ENCODE data around the gene SPATA9. TPM values are rescaled to one million over a fixed set of nuclear protein-coding genes. Genes with fewer than 3 reads are reported as not detected.
A peak's percentile ranks its signal among the peaks of the same experiment; 100 is the strongest.

SPATA9 gene
- total RNA-seq, 1 donor from 2014 or later = not detected

DNA sequence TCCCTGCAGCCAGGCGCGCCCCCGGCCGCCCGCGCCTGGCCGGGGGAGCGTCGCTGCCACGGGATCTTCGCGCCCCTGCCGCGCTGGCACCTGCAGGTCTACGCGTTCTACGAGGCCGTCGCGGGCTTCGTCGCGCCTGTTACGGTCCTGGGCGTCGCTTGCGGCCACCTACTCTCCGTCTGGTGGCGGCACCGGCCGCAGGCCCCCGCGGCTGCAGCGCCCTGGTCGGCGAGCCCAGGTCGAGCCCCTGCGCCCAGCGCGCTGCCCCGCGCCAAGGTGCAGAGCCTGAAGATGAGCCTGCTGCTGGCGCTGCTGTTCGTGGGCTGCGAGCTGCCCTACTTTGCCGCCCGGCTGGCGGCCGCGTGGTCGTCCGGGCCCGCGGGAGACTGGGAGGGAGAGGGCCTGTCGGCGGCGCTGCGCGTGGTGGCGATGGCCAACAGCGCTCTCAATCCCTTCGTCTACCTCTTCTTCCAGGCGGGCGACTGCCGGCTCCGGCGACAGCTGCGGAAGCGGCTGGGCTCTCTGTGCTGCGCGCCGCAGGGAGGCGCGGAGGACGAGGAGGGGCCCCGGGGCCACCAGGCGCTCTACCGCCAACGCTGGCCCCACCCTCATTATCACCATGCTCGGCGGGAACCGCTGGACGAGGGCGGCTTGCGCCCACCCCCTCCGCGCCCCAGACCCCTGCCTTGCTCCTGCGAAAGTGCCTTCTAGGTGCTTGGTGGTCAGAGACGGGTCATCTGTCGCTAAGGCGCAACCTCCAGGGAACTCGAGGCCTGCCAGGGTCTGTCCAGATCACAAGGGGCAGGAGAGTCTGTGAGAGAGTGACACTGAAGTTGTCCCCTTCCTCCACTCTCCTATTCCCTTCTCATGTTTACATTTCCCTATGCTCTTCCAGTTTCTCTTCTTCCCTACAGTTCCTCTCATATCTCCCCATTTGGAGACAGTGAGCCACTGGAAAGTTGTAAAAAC, 61.6 kb downstream of the SPATA9 start:
- TF ChIP-seq, protein P1, sequence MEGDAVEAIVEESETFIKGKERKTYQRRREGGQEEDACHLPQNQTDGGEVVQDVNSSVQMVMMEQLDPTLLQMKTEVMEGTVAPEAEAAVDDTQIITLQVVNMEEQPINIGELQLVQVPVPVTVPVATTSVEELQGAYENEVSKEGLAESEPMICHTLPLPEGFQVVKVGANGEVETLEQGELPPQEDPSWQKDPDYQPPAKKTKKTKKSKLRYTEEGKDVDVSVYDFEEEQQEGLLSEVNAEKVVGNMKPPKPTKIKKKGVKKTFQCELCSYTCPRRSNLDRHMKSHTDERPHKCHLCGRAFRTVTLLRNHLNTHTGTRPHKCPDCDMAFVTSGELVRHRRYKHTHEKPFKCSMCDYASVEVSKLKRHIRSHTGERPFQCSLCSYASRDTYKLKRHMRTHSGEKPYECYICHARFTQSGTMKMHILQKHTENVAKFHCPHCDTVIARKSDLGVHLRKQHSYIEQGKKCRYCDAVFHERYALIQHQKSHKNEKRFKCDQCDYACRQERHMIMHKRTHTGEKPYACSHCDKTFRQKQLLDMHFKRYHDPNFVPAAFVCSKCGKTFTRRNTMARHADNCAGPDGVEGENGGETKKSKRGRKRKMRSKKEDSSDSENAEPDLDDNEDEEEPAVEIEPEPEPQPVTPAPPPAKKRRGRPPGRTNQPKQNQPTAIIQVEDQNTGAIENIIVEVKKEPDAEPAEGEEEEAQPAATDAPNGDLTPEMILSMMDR (IDR thresholded peaks at IDR 0.05) = no peak
- Histone ChIP-seq H3K9me3 (no peaks in the 10 kb centered on the region), H3K36me3 (no peaks in the 10 kb centered on the region), H3K4me3 (peak overlapping the region; percentile 71 to 73), H3K27me3 (no peaks in the 10 kb centered on the region), H3K27ac (peak overlapping the region in 1 of 2 donors; percentile 0), H3K4me1 (peaks cover 3 to 8% of the 10 kb centered on the region in 2 donors)
- peak in 1 of 2 donors; percentile 66 for DNase-seq (ENCODE audit: low spot score in 2 of 2)
- intact Hi-C loops (cut with DNase I) = loop anchor here (2.0 kb wide), 1 partner anchor 26 kb away; the partner anchor contains the start of gene RFESD

DNA sequence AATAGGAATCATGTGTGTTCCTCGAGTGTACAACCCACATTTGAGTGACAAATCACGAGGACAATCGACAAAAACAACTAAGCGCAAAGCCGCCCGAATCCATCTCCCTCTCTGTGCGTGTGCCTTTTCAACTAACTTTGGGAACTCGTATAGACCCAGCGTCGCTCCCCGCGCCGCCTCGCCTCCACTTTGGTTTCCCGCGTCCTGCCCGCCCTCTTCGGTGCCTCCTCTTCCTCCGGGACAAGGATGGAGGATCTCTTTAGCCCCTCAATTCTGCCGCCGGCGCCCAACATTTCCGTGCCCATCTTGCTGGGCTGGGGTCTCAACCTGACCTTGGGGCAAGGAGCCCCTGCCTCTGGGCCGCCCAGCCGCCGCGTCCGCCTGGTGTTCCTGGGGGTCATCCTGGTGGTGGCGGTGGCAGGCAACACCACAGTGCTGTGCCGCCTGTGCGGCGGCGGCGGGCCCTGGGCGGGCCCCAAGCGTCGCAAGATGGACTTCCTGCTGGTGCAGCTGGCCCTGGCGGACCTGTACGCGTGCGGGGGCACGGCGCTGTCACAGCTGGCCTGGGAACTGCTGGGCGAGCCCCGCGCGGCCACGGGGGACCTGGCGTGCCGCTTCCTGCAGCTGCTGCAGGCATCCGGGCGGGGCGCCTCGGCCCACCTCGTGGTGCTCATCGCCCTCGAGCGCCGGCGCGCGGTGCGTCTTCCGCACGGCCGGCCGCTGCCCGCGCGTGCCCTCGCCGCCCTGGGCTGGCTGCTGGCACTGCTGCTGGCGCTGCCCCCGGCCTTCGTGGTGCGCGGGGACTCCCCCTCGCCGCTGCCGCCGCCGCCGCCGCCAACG, 62.5 kb downstream of the SPATA9 start, which contains the start of gene GPR150:
GPR150 (plus strand) TSS at position 58 of the 840 bp plus-strand sequence; CDS start at position 247, 189 bp downstream.
- H3K4me3 ChIP-seq = peak within 1 kb of the TSS; percentile 71 to 73
- no peak within 1 kb of the TSS for H3K27ac ChIP-seq
- H3K9me3 ChIP-seq = no peaks in the 10 kb centered on the region
- peaks cover 3 to 8% of the 10 kb centered on the region in 2 donors for H3K4me1 ChIP-seq
- DNase-seq (ENCODE audit: low spot score in 2 of 2) = peak in 1 of 2 donors; percentile 74
- no peaks in the 10 kb centered on the region for H3K36me3 ChIP-seq
- TF ChIP-seq, protein P1 (IDR thresholded peaks at IDR 0.05) = peak in 1 of 3 experiments; percentile 6
- H3K27me3 ChIP-seq = no peaks in the 10 kb centered on the region
- intact Hi-C loops (cut with DNase I) = loop anchor here (2.0 kb wide), 1 partner anchor 27 kb away; the partner anchor contains the start of gene RFESD

DNA sequence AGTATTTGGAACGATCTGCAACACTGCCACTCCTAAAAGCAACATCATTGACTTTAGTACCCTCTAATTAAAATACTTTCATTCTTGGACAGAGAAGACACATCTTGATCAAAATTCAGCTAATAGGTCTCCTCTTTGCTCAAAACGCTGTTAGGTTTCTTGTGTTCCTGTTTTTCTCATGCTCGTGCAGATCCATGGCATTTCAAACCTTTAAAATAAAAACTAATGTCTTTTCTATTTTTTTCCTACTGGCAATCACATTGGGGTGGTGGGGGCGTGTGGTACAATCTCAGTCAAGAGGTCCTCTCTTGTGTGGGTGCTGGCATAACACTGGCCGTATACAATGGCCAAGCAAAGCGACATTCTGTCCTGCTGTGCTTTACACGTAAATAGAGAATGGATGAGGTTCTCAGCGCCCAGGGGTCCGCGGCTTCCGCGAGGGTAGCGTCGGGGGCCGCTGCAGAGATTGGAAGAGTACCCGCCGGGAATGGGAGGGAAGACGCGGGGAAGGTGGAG, 63.2 kb downstream of the SPATA9 start:
- intact Hi-C loops (cut with DNase I) = loop anchor here (2.0 kb wide), 1 partner anchor 27 kb away; the partner anchor contains the start of gene RFESD
- peaks cover 3 to 8% of the 10 kb centered on the region in 2 donors for H3K4me1 ChIP-seq
- DNase-seq (ENCODE audit: low spot score in 2 of 2) = no peak
- H3K36me3 ChIP-seq = no peaks in the 10 kb centered on the region
- no peak overlapping the region for H3K27ac ChIP-seq
- TF ChIP-seq, protein P1 (IDR thresholded peaks at IDR 0.05) = no peak
- no peaks in the 10 kb centered on the region for H3K9me3 ChIP-seq
- no peaks in the 10 kb centered on the region for H3K27me3 ChIP-seq
- H3K4me3 ChIP-seq = peak overlapping the region; percentile 71 to 73

GRCh38 chr5:95619096-95619495, 63.7 kb downstream of the SPATA9 start:
- peak overlapping the region; percentile 71 to 73 for H3K4me3 ChIP-seq
- no peaks in the 10 kb centered on the region for H3K9me3 ChIP-seq
- no peak overlapping the region for H3K27ac ChIP-seq
- peaks cover 3 to 8% of the 10 kb centered on the region in 2 donors for H3K4me1 ChIP-seq
- DNase-seq (ENCODE audit: low spot score in 2 of 2) = no peak
- no peaks in the 10 kb centered on the region for H3K27me3 ChIP-seq
- TF ChIP-seq, protein P1 (IDR thresholded peaks at IDR 0.05) = no peak
- no peaks in the 10 kb centered on the region for H3K36me3 ChIP-seq
- intact Hi-C loops (cut with DNase I) = no loop called here

GRCh38 chr5:95617057-95617456, 65.7 kb downstream of the SPATA9 start:
- intact Hi-C loops (cut with DNase I) = no loop called here
- Histone ChIP-seq H3K36me3 (no peaks in the 10 kb centered on the region), H3K4me1 (peaks cover 3 to 8% of the 10 kb centered on the region in 2 donors), H3K9me3 (peaks cover 3 to 7% of the 10 kb centered on the region in 2 donors), H3K27me3 (no peaks in the 10 kb centered on the region), H3K4me3 (no peak overlapping the region), H3K27ac (no peak overlapping the region)
- no peak for DNase-seq (ENCODE audit: low spot score in 2 of 2)
- TF ChIP-seq, protein P1 (IDR thresholded peaks at IDR 0.05) = no peak
